Ascending aorta (tissue), 2 donors: ENCODE results near the gene CHD6. TPM values are rescaled to one million over a fixed set of nuclear protein-coding genes. Genes with fewer than 3 reads are reported as not detected.

Experiments used
- DNase-seq, 2 donors: peaks; one replicate each; pipeline ENCODE4 v3.0.0-alpha.2; 2019; ENCODE audit warnings: low spot score in 2 of 2
- H3K27ac ChIP-seq, 2 donors: fragments of 200-600 bp; sonication (generic); one replicate each; pipeline ENCODE4 v1.5.1; 2016 to 2017; ENCODE audit warnings: mild to moderate bottlenecking in 1 of 2
- H3K27me3 ChIP-seq: fragments of 200-600 bp; sonication (generic); one replicate; pipeline ENCODE4 v1.5.1; 2017
- H3K36me3 ChIP-seq, 2 donors: fragments of 200-600 bp; sonication (generic); one replicate each; pipeline ENCODE4 v1.5.1; 2016
- H3K4me1 ChIP-seq, 2 donors: fragments of 200-600 bp; sonication (generic); one replicate each; pipeline ENCODE4 v1.5.1; 2016 to 2017; ENCODE audit warnings: mild to moderate bottlenecking in 1 of 2
- H3K4me3 ChIP-seq, 2 donors: fragments of 200-600 bp; sonication (generic); one replicate each; pipeline ENCODE4 v1.5.1; 2016 to 2017; ENCODE audit warnings: mild to moderate bottlenecking in 1 of 2
- H3K9me3 ChIP-seq, 2 donors: fragments of 200-600 bp; sonication (generic); one replicate each; pipeline ENCODE4 v1.5.1; 2016
- CTCF ChIP-seq, 3 experiments: fragments of 200-600 bp in 2 of 3; fragments of 450-650 bp in 1 of 3; sonication (generic) in 2 of 3; IDR thresholded peaks; one replicate each; pipeline ENCODE4 v1.5.1; 2016 to 2019; ENCODE audit warnings: antibody characterized with exemption in 3 of 3, mild to moderate bottlenecking in 1 of 3, moderate library complexity in 1 of 3
- intact Hi-C: fragments of 100-400 bp; cut with DNase I; formaldehyde crosslinking; loops from one replicate; pipeline ENCODE4 v1.15.1; 2023
- total RNA-seq: library from RNA; depleted of rRNA; stranded (reverse); fragments of >200 nt; gene quantifications from one replicate; pipeline ENCODE4 v1.1.0, GENCODE V29; 2016

The CHD6 gene
- total RNA-seq, 1 donor from 2014 or later = 42.9 TPM

- no peak overlapping the region for H3K4me3 ChIP-seq
- H3K27ac ChIP-seq = no peak overlapping the region
- DNase-seq = no peak
- H3K27me3 ChIP-seq = no peaks in the 10 kb centered on the region
- H3K4me1 ChIP-seq = no peaks in the 10 kb centered on the region
- peaks cover 0 to 4% of the 10 kb centered on the region in 2 donors for H3K9me3 ChIP-seq
- TF ChIP-seq CTCF (IDR thresholded peaks at IDR 0.05) = no peak
- intact Hi-C loops = no loop called here
- peaks cover 9 to 44% of the 10 kb centered on the region in 2 donors for H3K36me3 ChIP-seq
These were observed 154.6 kb downstream of the CHD6 start for GRCh38 chr20:41463567-41463966.

- H3K36me3 ChIP-seq = peaks cover 8 to 40% of the 10 kb centered on the region in 2 donors
- H3K27ac ChIP-seq = no peak overlapping the region
- H3K9me3 ChIP-seq = peaks cover 0 to 4% of the 10 kb centered on the region in 2 donors
- H3K4me3 ChIP-seq = no peak overlapping the region
- no peak for DNase-seq
- no peaks in the 10 kb centered on the region for H3K27me3 ChIP-seq
- intact Hi-C loops = no loop called here
- no peaks in the 10 kb centered on the region for H3K4me1 ChIP-seq
- no peak for TF ChIP-seq CTCF (IDR thresholded peaks at IDR 0.05)
These were observed 155.6 kb downstream of the CHD6 start for GRCh38 chr20:41462372-41463161.

- Histone ChIP-seq H3K4me3 (no peak overlapping the region), H3K36me3 (peaks cover 25 to 40% of the 10 kb centered on the region in 2 donors), H3K27ac (no peak overlapping the region), H3K4me1 (no peaks in the 10 kb centered on the region), H3K9me3 (no peaks in the 10 kb centered on the region), H3K27me3 (no peaks in the 10 kb centered on the region)
- intact Hi-C loops = no loop called here
- DNase-seq = no peak
- no peak for TF ChIP-seq CTCF (IDR thresholded peaks at IDR 0.05)
These were observed 159.4 kb downstream of the CHD6 start for GRCh38 chr20:41458761-41459160.

GRCh38 chr20:41457173-41457857 is 160.9 kb downstream of the CHD6 start:
- DNase-seq = no peak
- Histone ChIP-seq H3K4me3 (no peak overlapping the region), H3K9me3 (no peaks in the 10 kb centered on the region), H3K4me1 (no peaks in the 10 kb centered on the region), H3K27me3 (no peaks in the 10 kb centered on the region), H3K36me3 (peaks cover 38 to 53% of the 10 kb centered on the region in 2 donors), H3K27ac (no peak overlapping the region)
- intact Hi-C loops = no loop called here
- no peak for TF ChIP-seq CTCF (IDR thresholded peaks at IDR 0.05)

- DNase-seq = no peak
- no peak overlapping the region for H3K27ac ChIP-seq
- peaks cover 47 to 58% of the 10 kb centered on the region in 2 donors for H3K36me3 ChIP-seq
- H3K27me3 ChIP-seq = no peaks in the 10 kb centered on the region
- no peak for TF ChIP-seq CTCF (IDR thresholded peaks at IDR 0.05)
- H3K9me3 ChIP-seq = no peaks in the 10 kb centered on the region
- intact Hi-C loops = no loop called here
- no peak overlapping the region for H3K4me3 ChIP-seq
- no peaks in the 10 kb centered on the region for H3K4me1 ChIP-seq
These were observed 161.8 kb downstream of the CHD6 start for GRCh38 chr20:41456351-41456750.
